HCT116 (cell line): ENCODE measurements around the gene ASPRV1. TPM values are rescaled to one million over a fixed set of nuclear protein-coding genes. Genes with fewer than 3 reads are reported as not detected.

ENCODE experiments used
- ATAC-seq: fragments of 200-7000 bp; cut with Tn5 transposase; 2 replicates; pipeline ENCODE4 v1.9.1; 2020; ENCODE audit warnings: mild to moderate bottlenecking, moderate library complexity
- BruUV-seq: library from RNA; stranded (reverse); fragments of 400-500 nt; replicated peaks from 2 replicates; lab custom pipeline; 2021; lab: Mats Ljungman, UMichigan
- CTCF ChIA-PET: fragments of 300-600 bp; sonication (Branson Sonifier 250); formaldehyde crosslinking; loops from one replicate; lab custom pipeline; 2021; ENCODE audit warnings: antibody characterized with exemption; lab: Charles Lee
- POLR2A ChIA-PET: fragments of 300-600, 350-600 bp; sonication (Branson Sonifier 250); formaldehyde crosslinking; loops from one replicate; lab custom pipeline; 2021; ENCODE audit warnings: antibody characterized with exemption; lab: Charles Lee
- RAD21 ChIA-PET, 2 experiments: fragments of 300-600 bp; sonication (Branson Sonifier 250); formaldehyde crosslinking; loops; one replicate each; lab custom pipeline; 2023; ENCODE audit warnings: low total read pairs in 2 of 2; ENCODE audit not compliant: uncharacterized antibody in 2 of 2, unreplicated experiment in 2 of 2, low non-redundant PET in 1 of 2; lab: Charles Lee
- DNase-seq: peaks from one replicate; pipeline ENCODE4 v3.0.0-alpha.2; 2010; ENCODE audit warnings: low read depth, low spot score
- H2AFZ ChIP-seq: fragments of 200-600 bp; shearing (Covaris generic), sonication (generic); 2 replicates; pipeline ENCODE4 v1.6.1; 2017; ENCODE audit warnings: low read depth, mixed run types, mixed read lengths, antibody characterized with exemption, low read length; ENCODE audit not compliant: poor library complexity, severe bottlenecking
- H3K27ac ChIP-seq: 2 replicates; pipeline ENCODE4 v1.5.1; 2012; ENCODE audit warnings: low read depth, low read length
- H3K27me3 ChIP-seq: fragments of 200-600 bp; sonication (generic); 2 replicates; pipeline ENCODE4 v1.6.1; 2016; ENCODE audit warnings: mixed run types, low read length, mixed read lengths; ENCODE audit not compliant: insufficient read depth
- H3K36me3 ChIP-seq, 2 experiments: fragments of 200-500 bp in 1 of 2; fragments of 200-600 bp in 1 of 2; sonication (Bioruptor generic) in 1 of 2; sonication (generic) in 1 of 2; 2 replicates each; pipeline versions ENCODE4 v1.5.1 to v1.6.1; 2014 to 2016; ENCODE audit warnings: low read length in 2 of 2, inconsistent platforms in 1 of 2, mixed read lengths in 1 of 2, mixed run types in 1 of 2; ENCODE audit not compliant: insufficient read depth in 2 of 2, control insufficient read depth in 1 of 2
- H3K4me1 ChIP-seq, 2 experiments: fragments of 200-600 bp in 1 of 2; sonication (generic) in 1 of 2; 2 replicates each; pipeline versions ENCODE4 v1.5.1 to v1.6.1; 2012 to 2017; ENCODE audit warnings: low read length in 2 of 2, inconsistent platforms in 1 of 2, mild to moderate bottlenecking in 1 of 2, mixed read lengths in 1 of 2, mixed run types in 1 of 2, moderate library complexity in 1 of 2; ENCODE audit not compliant: insufficient read depth in 2 of 2, control insufficient read depth in 1 of 2
- H3K4me2 ChIP-seq: fragments of 200-600 bp; sonication (generic); 2 replicates; pipeline ENCODE4 v1.6.1; 2017; ENCODE audit warnings: mixed run types, low read length, mixed read lengths
- H3K4me3 ChIP-seq, 2 experiments: fragments of 200-600 bp in 1 of 2; sonication (generic) in 1 of 2; replicated peaks in 1 of 2; 2 replicates each; pipeline ENCODE4 v1.5.1; 2011 to 2016; ENCODE audit warnings: low read length in 2 of 2, control low read depth in 1 of 2, low read depth in 1 of 2, mild to moderate bottlenecking in 1 of 2, mixed read lengths in 1 of 2, mixed run types in 1 of 2
- H3K79me2 ChIP-seq: fragments of 200-600 bp; sonication (generic); 2 replicates; pipeline ENCODE4 v1.6.1; 2017; ENCODE audit warnings: mild to moderate bottlenecking, mixed run types, low read length, moderate library complexity, mixed read lengths; ENCODE audit not compliant: insufficient read depth
- H3K9ac ChIP-seq: fragments of 200-600 bp; sonication (generic); 2 replicates; pipeline ENCODE4 v1.6.1; 2016; ENCODE audit warnings: low read length, mixed read lengths
- H3K9me2 ChIP-seq: fragments of 200-600 bp; sonication (generic), shearing (Covaris generic); 2 replicates; pipeline ENCODE4 v1.6.1; 2017; ENCODE audit warnings: mixed run types, mild to moderate bottlenecking, moderate library complexity; ENCODE audit not compliant: insufficient read depth
- H3K9me3 ChIP-seq, 2 experiments: fragments of 200-500 bp in 1 of 2; fragments of 200-600 bp in 1 of 2; sonication (Bioruptor generic) in 1 of 2; sonication (generic) in 1 of 2; 2 replicates each; pipeline ENCODE4 v1.6.1; 2014 to 2017; ENCODE audit warnings: low read length in 2 of 2, mixed read lengths in 2 of 2, inconsistent platforms in 1 of 2, low read depth in 1 of 2, mild to moderate bottlenecking in 1 of 2, mixed run types in 1 of 2, moderate library complexity in 1 of 2; ENCODE audit not compliant: control insufficient read depth in 1 of 2, insufficient read depth in 1 of 2
- H4K20me1 ChIP-seq: fragments of 200-600 bp; sonication (generic), shearing (Covaris generic); 2 replicates; pipeline ENCODE4 v1.6.1; 2017; ENCODE audit warnings: mixed run types, mild to moderate bottlenecking, moderate library complexity; ENCODE audit not compliant: insufficient read depth
- ATF3 ChIP-seq: IDR thresholded peaks from 2 replicates; pipeline ENCODE4 v1.6.1; 2012
- CBX3 ChIP-seq: IDR thresholded peaks from 2 replicates; pipeline ENCODE4 v1.6.1; 2012; ENCODE audit warnings: low read depth
- CEBPB ChIP-seq: IDR thresholded peaks from 2 replicates; pipeline ENCODE4 v1.6.1; 2012; ENCODE audit warnings: low read depth
- CTCF ChIP-seq, 3 experiments: fragments of 200-600 bp in 1 of 3; sonication (generic) in 1 of 3; IDR thresholded peaks in 2 of 3; conservative IDR thresholded peaks in 1 of 3; 2 replicates each; pipeline ENCODE4 v1.5.1; 2012 to 2017; ENCODE audit warnings: low read depth in 2 of 3, low read length in 2 of 3, antibody characterized with exemption in 1 of 3, borderline replicate concordance in 1 of 3, control low read depth in 1 of 3, mild to moderate bottlenecking in 1 of 3, mixed read lengths in 1 of 3, mixed run types in 1 of 3, moderate library complexity in 1 of 3; ENCODE audit not compliant: insufficient read depth in 1 of 3
- EGR1 ChIP-seq: IDR thresholded peaks from 2 replicates; pipeline ENCODE4 v1.6.1; 2012; ENCODE audit warnings: low read depth
- ELF1 ChIP-seq: IDR thresholded peaks from 2 replicates; pipeline ENCODE4 v1.6.1; 2012; ENCODE audit warnings: low read depth, borderline replicate concordance
- EZH2 ChIP-seq: fragments of 200-600 bp; sonication (generic); IDR thresholded peaks from 2 replicates; pipeline ENCODE4 v1.6.1; 2017; ENCODE audit warnings: antibody characterized with exemption, mixed run types
- FOSL1 ChIP-seq: IDR thresholded peaks from 2 replicates; pipeline ENCODE4 v1.6.1; 2012; ENCODE audit warnings: low read depth
- JUND ChIP-seq: IDR thresholded peaks from 2 replicates; pipeline ENCODE4 v1.6.1; 2012
- MAX ChIP-seq: IDR thresholded peaks from 2 replicates; pipeline ENCODE4 v1.6.1; 2012
- POLR2A ChIP-seq: IDR thresholded peaks from 2 replicates; pipeline ENCODE4 v1.7.0; 2011; ENCODE audit warnings: borderline replicate concordance; ENCODE audit not compliant: insufficient read depth, insufficient read length; ENCODE audit errors: extremely low read depth
- POLR2AphosphoS5 ChIP-seq: IDR thresholded peaks from 2 replicates; pipeline ENCODE4 v1.6.1; 2011; ENCODE audit warnings: mild to moderate bottlenecking, low read depth, low read length, moderate library complexity
- RAD21 ChIP-seq: IDR thresholded peaks from 2 replicates; pipeline ENCODE4 v1.6.1; 2012; ENCODE audit warnings: low read depth, mild to moderate bottlenecking
- REST ChIP-seq: IDR thresholded peaks from 2 replicates; pipeline ENCODE4 v1.6.1; 2012; ENCODE audit warnings: low read depth
- SP1 ChIP-seq: IDR thresholded peaks from 2 replicates; pipeline ENCODE4 v1.6.1; 2012; ENCODE audit warnings: low read depth
- SRF ChIP-seq: IDR thresholded peaks from 2 replicates; pipeline ENCODE4 v1.6.1; 2012; ENCODE audit warnings: low read depth
- TCF7L2 ChIP-seq: IDR thresholded peaks from 2 replicates; pipeline ENCODE4 v1.7.0; 2011; ENCODE audit warnings: borderline replicate concordance, inconsistent platforms; ENCODE audit not compliant: insufficient read depth, insufficient read length; ENCODE audit errors: extremely low read depth
- YY1 ChIP-seq: IDR thresholded peaks from 2 replicates; pipeline ENCODE4 v1.6.1; 2011; ENCODE audit warnings: low read length, low read depth, moderate library complexity, mild to moderate bottlenecking; ENCODE audit not compliant: insufficient replicate concordance; ENCODE audit errors: extremely low read depth
- ZNF274 ChIP-seq: fragments of 200-500 bp; sonication (Bioruptor generic); IDR thresholded peaks from 2 replicates; pipeline ENCODE4 v1.6.1; 2014; ENCODE audit warnings: mild to moderate bottlenecking, low read depth, low read length, inconsistent platforms
- intact Hi-C: fragments of 100-400 bp; cut with micrococcal nuclease; formaldehyde crosslinking; loops from 2 replicates; pipeline ENCODE4 v1.10.0; 2022
- total RNA-seq: library from RNA; stranded (reverse); gene quantifications from one replicate; pipeline ENCODE4 v1.2.1, GENCODE V29; 2021; ENCODE audit not compliant: unreplicated experiment

The ASPRV1 gene
- total RNA-seq, 1 experiment from 2014 or later, result 1.1 TPM

GRCh38 chr2:69994166-69994565 lies 32.7 kb upstream of the ASPRV1 start:
- no peaks in the 10 kb centered on the region for H3K27me3 ChIP-seq
- POLR2A ChIA-PET, result no interaction called here
- TF ChIP-seq POLR2AphosphoS5 (no peak), MAX (no peak), CTCF (IDR thresholded peaks at IDR 0.05 in 2 of 3, conservative IDR thresholded peaks at IDR 0.05 in 1 of 3; ENCODE audit: borderline replicate concordance in 1 of 3, insufficient read depth in 1 of 3, low read depth in 2 of 3, low read length in 2 of 3) (no peak), ATF3 (no peak), EZH2 (no peak), JUND (no peak), RAD21 (no peak), YY1 (no peak), EGR1 (no peak), ZNF274 (no peak), FOSL1 (no peak), ELF1 (no peak), SP1 (no peak), CBX3 (no peak), SRF (no peak), TCF7L2 (no peak), POLR2A (no peak), REST (no peak), CEBPB (no peak)
- H4K20me1 ChIP-seq, result no peaks in the 10 kb centered on the region
- BruUV-seq, result no TSS peak
- no peaks in the 10 kb centered on the region for H3K79me2 ChIP-seq
- no peak overlapping the region for H2AFZ ChIP-seq
- no peak overlapping the region for H3K9ac ChIP-seq
- peaks cover 17 to 39% of the 10 kb centered on the region in 2 experiments for H3K4me1 ChIP-seq
- no peaks in the 10 kb centered on the region for H3K9me3 ChIP-seq
- RAD21 ChIA-PET, result no interaction called here
- no peak overlapping the region for H3K4me2 ChIP-seq
- no peak overlapping the region for H3K4me3 ChIP-seq
- no peaks in the 10 kb centered on the region for H3K9me2 ChIP-seq
- CTCF ChIA-PET, result no interaction called here
- intact Hi-C loops, result no loop called here
- DNase-seq (no peak), ATAC-seq (no peak)
- H3K36me3 ChIP-seq, result no peaks in the 10 kb centered on the region
- no peak overlapping the region for H3K27ac ChIP-seq
